Jurkat, Clone E6-1 (cell line): ENCODE results near the gene TINCR.

ENCODE experiments used
- DNase-seq: peaks from one replicate; pipeline ENCODE4 v3.0.0-alpha.2; 2011; ENCODE audit warnings: low read depth, low spot score
- H3K4me3 ChIP-seq: 2 replicates; pipeline ENCODE4 v1.5.1; 2011; ENCODE audit warnings: mild to moderate bottlenecking, low read length, control low read depth, moderate library complexity

Gene TINCR

DNA sequence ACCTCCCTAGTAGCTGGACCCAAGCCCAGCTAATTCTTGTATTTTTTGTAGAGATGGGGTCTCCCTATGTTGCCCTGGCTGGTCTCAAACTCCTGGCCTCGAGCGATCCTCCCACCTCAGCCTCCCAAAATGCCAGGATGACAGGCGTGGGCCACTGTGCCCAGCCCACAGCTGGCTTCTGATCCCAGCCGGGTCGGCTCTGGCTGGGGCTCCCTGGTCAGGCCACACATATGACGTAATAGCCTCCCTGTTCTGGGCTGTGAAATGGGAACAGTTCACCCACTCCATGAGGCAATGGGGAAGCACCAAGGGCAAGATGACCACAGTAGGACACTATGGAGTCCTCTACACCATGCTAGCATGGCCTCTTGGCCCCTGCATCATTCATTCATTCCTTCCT is 41.1 kb downstream of the TINCR start:
- H3K4me3 ChIP-seq: no peak overlapping the region
- no peak for DNase-seq

DNA sequence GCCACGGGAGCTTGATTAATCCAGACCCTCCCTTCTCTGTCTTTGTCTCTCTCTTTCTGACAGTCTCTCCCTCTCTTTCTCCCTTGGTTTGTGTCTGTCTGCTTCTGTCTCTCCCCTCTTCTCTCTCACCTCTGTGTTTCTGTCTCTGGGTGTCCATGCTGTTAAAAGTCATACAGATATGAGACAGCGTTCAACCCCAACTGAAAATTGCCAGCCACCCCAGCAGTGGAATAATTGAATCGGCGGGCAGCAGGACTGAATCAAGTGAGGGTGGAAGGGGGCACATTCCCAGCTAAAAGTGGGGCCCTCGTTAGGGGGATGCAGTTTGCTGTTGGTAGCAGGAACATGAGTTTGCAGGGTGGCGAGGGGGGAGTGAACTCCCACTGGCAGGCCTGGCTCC is 43.7 kb downstream of the TINCR start:
- H3K4me3 ChIP-seq: no peak overlapping the region
- no peak for DNase-seq

DNA sequence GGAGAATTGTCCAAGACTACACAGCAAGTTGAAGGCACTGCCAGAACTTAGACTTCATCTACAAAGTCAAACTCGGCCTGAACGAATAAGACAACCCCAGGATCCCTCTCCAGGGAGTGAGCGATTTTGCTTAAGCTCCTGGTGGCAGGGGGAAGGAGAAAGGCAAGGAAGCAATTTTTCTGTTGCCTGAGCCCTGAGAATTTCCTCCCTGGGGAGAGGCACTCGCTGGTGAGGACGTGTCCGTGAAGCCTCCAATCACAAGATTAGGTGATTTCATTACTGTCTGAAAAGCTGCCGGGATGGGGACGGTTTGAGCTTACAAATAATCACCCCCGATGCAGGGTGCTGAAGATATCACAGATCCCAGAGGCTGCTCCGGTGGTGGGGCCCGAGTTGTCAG is 45.6 kb downstream of the TINCR start:
- no peak for DNase-seq
- H3K4me3 ChIP-seq: no peak overlapping the region

DNA sequence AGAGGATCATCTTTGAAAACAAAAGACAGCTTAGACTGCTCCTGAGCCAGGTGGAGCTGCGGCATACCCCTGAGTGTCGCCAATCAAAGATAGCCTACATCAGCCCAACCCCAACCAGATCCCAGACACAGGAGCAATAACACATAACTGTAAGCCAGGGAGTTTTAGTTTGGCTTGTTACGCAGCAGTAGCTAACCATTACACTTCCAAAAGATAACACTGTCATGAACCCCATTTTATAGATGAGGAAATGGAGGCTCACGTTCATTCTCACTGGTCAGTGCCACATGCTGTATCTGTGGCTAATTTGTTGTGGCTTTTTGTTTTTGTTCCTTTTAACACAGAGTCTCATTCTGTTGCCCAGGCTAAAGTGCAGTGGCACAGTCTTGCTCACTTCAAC is 47.3 kb downstream of the TINCR start:
- no peak overlapping the region for H3K4me3 ChIP-seq
- DNase-seq: no peak

DNA sequence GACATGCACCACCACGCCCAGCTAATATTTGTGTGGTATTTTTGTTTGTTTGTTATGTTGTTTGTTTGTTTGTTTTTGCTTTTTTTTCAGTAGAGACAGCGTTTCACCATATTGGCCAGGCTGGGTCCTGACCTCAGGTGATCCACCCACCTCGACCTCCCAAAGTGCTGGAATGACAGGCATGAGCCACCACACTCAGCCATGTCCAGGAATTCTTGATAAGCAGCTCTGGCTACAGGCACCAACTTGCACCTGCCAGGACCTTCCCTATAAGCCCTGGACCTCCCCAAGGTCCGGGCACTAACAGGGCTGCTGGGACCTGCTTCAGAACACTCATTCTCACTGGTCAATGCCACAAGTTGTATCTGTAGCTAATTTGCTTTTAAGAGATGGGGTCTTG is 48.7 kb downstream of the TINCR start:
- DNase-seq: no peak

DNA sequence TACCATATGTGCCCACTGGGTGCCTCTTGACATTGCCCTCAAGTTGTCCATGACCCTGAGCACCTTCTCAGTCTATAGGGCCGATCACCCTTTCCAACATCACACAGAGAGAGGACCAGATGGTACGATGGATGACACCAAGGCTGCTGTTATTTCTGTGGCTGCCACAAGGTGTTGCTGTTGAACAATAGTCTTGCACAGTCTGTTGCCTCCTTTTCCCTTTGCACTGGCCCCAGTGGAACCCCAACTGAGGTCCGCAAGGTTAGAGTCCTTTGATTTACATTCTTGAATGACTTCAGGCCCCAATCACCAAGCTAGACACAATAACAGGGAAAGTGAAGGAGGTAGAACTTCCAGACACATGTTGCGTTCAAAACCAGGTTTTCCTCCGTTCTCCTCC is 52.0 kb downstream of the TINCR start:
- no peak for DNase-seq
- H3K4me3 ChIP-seq: no peak overlapping the region

More for the DNA sequence above, 48.7 kb downstream of the TINCR start:
- no peak overlapping the region for H3K4me3 ChIP-seq

DNA sequence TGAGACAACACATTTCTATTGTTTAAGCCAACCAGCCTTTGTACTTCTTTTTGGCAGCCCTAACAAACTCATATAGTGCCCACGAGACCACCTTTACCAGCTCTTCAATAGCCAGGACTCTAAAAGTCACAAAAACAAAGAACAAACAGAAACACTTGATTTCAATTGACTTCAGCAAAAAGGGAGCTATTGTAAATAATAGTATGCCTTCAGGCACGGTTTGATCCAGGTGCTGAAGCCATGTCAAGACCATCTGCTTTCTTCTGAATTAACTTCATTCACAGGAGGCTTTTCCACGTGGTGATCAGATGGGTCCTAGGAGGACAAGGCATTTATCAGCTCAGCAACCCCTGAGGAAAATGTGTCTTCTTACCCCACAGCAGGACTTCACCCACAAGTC is 53.8 kb downstream of the TINCR start:
- no peak overlapping the region for H3K4me3 ChIP-seq
- no peak for DNase-seq

DNA sequence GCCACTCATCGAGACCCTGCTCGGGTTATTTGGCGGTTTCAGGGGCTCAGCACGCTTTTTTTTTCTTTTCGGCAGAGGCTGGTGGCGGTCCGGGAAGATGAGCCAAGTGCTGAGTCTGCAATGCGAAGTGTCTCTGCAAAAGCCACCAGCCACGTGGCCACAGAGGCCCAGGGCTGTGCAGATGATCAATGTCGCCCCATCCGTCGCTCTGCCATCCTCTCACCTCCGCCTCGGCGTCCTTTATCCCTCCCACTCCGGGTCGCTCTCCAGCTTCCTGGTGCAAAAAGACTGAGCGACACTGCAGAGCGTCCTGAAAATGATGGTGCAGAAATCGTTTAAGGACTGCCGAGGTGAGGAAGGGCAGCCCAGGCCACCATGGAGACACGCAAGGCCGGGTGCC is 55.0 kb downstream of the TINCR start:
- no peak for DNase-seq
- H3K4me3 ChIP-seq: no peak overlapping the region
